ENCODE data around the gene SLC2A2.
A peak's percentile ranks its signal among the peaks of the same experiment; 100 is the strongest.

Gene SLC2A2

DNA sequence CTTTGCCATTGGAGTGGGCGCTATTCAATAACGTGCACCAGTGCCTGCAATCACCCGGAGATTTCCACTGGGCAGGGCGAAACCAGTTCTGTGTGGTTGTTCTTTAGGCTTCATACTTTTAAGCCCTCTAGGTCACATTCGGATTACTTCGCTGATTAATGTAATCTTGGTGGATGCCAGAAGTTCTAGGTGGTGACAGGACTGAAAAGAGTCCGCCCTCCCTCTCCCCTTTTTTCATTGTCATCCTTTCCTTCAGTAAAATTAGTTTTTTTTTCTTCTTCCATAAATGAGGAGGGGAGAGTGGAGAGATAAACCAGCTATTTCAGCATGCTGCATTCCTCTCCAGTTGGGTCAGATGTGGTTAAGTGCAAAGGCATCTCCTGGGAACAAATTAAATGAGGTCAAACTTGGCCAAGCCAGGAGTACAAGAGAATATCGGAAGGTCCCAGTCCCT lies 2.3 kb upstream of the SLC2A2 start:
- Histone ChIP-seq H3K27me3 (ENCODE audit: insufficient read depth, low read length, poor library complexity, severe bottlenecking) (no peaks in the 10 kb centered on the region), H3K4me3 (ENCODE audit: low read length, poor library complexity, severe bottlenecking) (peak overlapping the region; percentile 29), H2AFZ (ENCODE audit: low read length) (no peak overlapping the region), H3K9me3 (ENCODE audit: insufficient read depth, low read depth, low read length) (no peaks in the 10 kb centered on the region), H3F3A (ENCODE audit: low read depth) (no peaks in the 10 kb centered on the region), H3K9ac (ENCODE audit: low read depth, low read length, poor library complexity, severe bottlenecking) (no peak overlapping the region), H4K20me1 (ENCODE audit: insufficient read depth, low read length, poor library complexity, severe bottlenecking) (no peaks in the 10 kb centered on the region), H3K9me2 (replicated peaks; ENCODE audit: low read depth, low read length) (no peaks in the 10 kb centered on the region), H3K79me2 (ENCODE audit: insufficient read depth, low read length) (no peaks in the 10 kb centered on the region), H3K4me1 (ENCODE audit: insufficient read depth, low read length, poor library complexity, severe bottlenecking) (no peaks in the 10 kb centered on the region), H3K36me3 (ENCODE audit: insufficient read depth, low read length) (no peaks in the 10 kb centered on the region), H3K4me2 (ENCODE audit: low read depth, low read length, poor library complexity, severe bottlenecking) (peak overlapping the region; percentile 2)
- no peak for TF ChIP-seq EZH2phosphoT487 (IDR thresholded peaks at IDR 0.05; ENCODE audit: borderline replicate concordance)
- TF ChIP-seq, protein P1, sequence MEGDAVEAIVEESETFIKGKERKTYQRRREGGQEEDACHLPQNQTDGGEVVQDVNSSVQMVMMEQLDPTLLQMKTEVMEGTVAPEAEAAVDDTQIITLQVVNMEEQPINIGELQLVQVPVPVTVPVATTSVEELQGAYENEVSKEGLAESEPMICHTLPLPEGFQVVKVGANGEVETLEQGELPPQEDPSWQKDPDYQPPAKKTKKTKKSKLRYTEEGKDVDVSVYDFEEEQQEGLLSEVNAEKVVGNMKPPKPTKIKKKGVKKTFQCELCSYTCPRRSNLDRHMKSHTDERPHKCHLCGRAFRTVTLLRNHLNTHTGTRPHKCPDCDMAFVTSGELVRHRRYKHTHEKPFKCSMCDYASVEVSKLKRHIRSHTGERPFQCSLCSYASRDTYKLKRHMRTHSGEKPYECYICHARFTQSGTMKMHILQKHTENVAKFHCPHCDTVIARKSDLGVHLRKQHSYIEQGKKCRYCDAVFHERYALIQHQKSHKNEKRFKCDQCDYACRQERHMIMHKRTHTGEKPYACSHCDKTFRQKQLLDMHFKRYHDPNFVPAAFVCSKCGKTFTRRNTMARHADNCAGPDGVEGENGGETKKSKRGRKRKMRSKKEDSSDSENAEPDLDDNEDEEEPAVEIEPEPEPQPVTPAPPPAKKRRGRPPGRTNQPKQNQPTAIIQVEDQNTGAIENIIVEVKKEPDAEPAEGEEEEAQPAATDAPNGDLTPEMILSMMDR (conservative IDR thresholded peaks at IDR 0.05; ENCODE audit: low read length), result no peak

DNA sequence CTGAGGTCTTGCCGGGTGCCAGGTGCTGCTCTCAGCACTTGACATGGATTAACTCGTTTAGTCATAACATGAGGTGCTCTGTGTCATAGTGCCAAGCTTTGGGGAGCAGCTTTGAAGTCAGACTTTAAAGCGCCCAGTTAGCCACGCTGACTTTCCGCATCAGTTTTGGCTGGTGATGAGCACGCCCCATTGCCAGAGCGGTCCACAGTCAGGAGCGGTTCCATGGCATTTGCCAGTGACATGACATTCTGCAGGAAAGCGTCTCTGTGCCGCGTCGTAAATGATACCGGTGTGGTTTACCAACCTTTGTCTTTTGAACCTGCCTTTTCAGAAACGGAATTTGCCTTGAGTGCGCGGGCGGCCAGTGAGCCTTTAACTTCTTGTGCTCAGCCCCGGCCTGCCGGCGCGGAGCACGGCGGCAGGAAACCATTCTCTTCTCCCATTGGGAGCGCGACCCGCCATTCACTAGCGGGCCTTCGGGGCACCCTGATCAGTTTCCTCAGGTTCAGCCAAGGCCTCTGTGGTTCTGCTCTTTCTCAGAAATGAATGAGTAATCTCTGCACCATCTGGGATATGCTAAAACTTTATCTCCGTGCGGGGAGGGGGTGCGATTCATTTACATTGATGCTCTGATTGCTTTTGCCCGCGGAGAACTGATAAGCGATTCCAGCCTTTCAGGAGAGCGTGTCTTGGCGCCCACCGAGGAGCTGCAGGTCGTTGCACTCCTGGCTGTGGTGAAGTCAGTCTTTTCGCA lies 1.7 kb upstream of the SLC2A2 start:
- no peaks in the 10 kb centered on the region for H4K20me1 ChIP-seq (ENCODE audit: insufficient read depth, low read length, poor library complexity, severe bottlenecking)
- H3K9me3 ChIP-seq (ENCODE audit: insufficient read depth, low read depth, low read length), result no peaks in the 10 kb centered on the region
- no peaks in the 10 kb centered on the region for H3K27me3 ChIP-seq (ENCODE audit: insufficient read depth, low read length, poor library complexity, severe bottlenecking)
- H3K4me2 ChIP-seq (ENCODE audit: low read depth, low read length, poor library complexity, severe bottlenecking), result peak overlapping the region; percentile 2
- no peaks in the 10 kb centered on the region for H3K9me2 ChIP-seq (replicated peaks; ENCODE audit: low read depth, low read length)
- peak overlapping the region; percentile 29 for H3K4me3 ChIP-seq (ENCODE audit: low read length, poor library complexity, severe bottlenecking)
- H3K36me3 ChIP-seq (ENCODE audit: insufficient read depth, low read length), result no peaks in the 10 kb centered on the region
- H3F3A ChIP-seq (ENCODE audit: low read depth), result no peaks in the 10 kb centered on the region
- no peak overlapping the region; the same call in 1 of the 2 replicates for H2AFZ ChIP-seq (ENCODE audit: low read length)
- H3K9ac ChIP-seq (ENCODE audit: low read depth, low read length, poor library complexity, severe bottlenecking), result no peak overlapping the region
- TF ChIP-seq, protein P1 (conservative IDR thresholded peaks at IDR 0.05; ENCODE audit: low read length), result no peak
- TF ChIP-seq EZH2phosphoT487 (IDR thresholded peaks at IDR 0.05; ENCODE audit: borderline replicate concordance), result no peak
- H3K4me1 ChIP-seq (ENCODE audit: insufficient read depth, low read length, poor library complexity, severe bottlenecking), result no peaks in the 10 kb centered on the region
- H3K79me2 ChIP-seq (ENCODE audit: insufficient read depth, low read length), result no peaks in the 10 kb centered on the region

DNA sequence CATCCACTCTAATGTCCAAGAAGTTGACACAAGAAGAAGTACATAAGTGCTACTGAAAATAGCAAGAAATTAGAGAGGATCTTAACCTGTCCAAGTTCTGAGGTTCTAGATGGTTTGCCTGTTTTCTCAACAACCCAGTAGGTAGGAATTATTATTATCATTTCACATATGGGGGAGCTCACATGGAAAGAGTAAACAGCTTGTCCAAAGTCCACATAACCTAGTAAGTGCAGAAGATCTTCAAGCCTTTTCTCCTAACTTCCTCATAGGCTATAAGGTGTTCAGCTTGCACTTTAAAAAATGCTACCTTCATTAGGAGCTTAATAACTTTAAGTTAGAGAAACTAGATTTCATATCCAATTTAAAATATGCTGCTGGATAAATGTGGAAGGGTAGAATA lies 3.0 kb downstream of the SLC2A2 start:
- Histone ChIP-seq H3K4me3 (ENCODE audit: low read length, poor library complexity, severe bottlenecking) (no peak overlapping the region), H3K27me3 (ENCODE audit: insufficient read depth, low read length, poor library complexity, severe bottlenecking) (no peaks in the 10 kb centered on the region), H3K9me2 (replicated peaks; ENCODE audit: low read depth, low read length) (no peaks in the 10 kb centered on the region), H3F3A (ENCODE audit: low read depth) (no peaks in the 10 kb centered on the region), H2AFZ (ENCODE audit: low read length) (peak overlapping the region; percentile 6), H3K9ac (ENCODE audit: low read depth, low read length, poor library complexity, severe bottlenecking) (no peak overlapping the region), H3K4me2 (ENCODE audit: low read depth, low read length, poor library complexity, severe bottlenecking) (no peak overlapping the region), H3K9me3 (ENCODE audit: insufficient read depth, low read depth, low read length) (no peaks in the 10 kb centered on the region), H3K79me2 (ENCODE audit: insufficient read depth, low read length) (no peaks in the 10 kb centered on the region), H3K36me3 (ENCODE audit: insufficient read depth, low read length) (no peaks in the 10 kb centered on the region), H4K20me1 (ENCODE audit: insufficient read depth, low read length, poor library complexity, severe bottlenecking) (no peaks in the 10 kb centered on the region), H3K4me1 (ENCODE audit: insufficient read depth, low read length, poor library complexity, severe bottlenecking) (no peaks in the 10 kb centered on the region)
- TF ChIP-seq, protein P1 (conservative IDR thresholded peaks at IDR 0.05; ENCODE audit: low read length), result no peak
- no peak for TF ChIP-seq EZH2phosphoT487 (IDR thresholded peaks at IDR 0.05; ENCODE audit: borderline replicate concordance)

Data from Loucy (cell line).